NCI-H1694 (cell line): ENCODE results near the gene RAD51AP1.

ENCODE experiments used
- DNase-seq: peaks from one replicate; lab custom pipeline; 2025; lab: John Stamatoyannopoulos, UW

The RAD51AP1 gene

DNA sequence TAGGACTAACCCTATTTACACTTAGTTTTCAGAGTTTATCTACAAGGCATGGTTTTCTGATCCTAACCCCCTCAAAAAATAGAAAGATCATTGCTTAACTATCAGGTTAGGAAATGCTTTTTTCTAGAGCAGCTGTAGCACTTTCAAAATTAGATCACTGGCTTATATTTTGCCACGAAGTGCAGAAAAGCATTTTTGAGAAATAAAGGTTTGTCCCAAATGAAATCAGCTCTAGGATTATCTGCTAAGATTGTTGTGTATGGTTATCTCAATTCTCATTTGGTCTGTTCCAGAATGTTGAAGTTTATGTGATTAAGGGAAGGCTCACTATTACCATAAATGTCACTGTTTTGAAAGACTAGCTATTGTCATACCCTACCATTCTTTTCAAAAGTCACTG, 13.5 kb downstream of the RAD51AP1 start:
- DNase-seq = no peak

- DNase-seq = no peak
These were observed 15.3 kb downstream of the RAD51AP1 start for GRCh38 chr12:4553943-4554342.

- DNase-seq = no peak
These were observed 17.1 kb downstream of the RAD51AP1 start for GRCh38 chr12:4555804-4556203.

- no peak for DNase-seq
These were observed 18.2 kb downstream of the RAD51AP1 start for GRCh38 chr12:4556735-4557530.

DNA sequence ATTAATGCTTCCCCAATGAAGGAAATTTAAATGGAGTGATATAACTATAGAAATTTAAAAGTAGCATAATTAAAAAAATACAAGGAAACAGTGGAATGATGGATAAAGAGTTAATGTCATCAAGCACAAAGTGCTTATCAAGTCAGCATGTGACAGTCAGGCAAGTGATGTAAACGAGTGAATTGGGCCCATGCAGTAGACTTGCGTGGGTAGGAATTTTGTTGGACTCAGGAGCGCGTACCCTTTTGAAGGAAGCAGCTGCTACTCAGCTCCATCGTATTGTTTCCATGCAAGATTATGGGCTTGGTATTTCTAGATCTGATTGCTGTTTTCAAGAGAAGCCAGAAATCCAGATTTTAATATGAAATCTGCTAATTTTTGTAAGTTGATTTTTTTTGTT, 18.9 kb downstream of the RAD51AP1 start:
- DNase-seq = no peak

- no peak for DNase-seq
These were observed 19.5 kb downstream of the RAD51AP1 start for GRCh38 chr12:4558171-4558570.

GRCh38 chr12:4562034-4562657, 23.5 kb downstream of the RAD51AP1 start, which contains the start of gene DYRK4:
Gene DYRK4, plus strand, starts transcription at chr12:4562208. Its CDS starts 38 bp downstream, at chr12:4562246.
- no peak for DNase-seq

DNA sequence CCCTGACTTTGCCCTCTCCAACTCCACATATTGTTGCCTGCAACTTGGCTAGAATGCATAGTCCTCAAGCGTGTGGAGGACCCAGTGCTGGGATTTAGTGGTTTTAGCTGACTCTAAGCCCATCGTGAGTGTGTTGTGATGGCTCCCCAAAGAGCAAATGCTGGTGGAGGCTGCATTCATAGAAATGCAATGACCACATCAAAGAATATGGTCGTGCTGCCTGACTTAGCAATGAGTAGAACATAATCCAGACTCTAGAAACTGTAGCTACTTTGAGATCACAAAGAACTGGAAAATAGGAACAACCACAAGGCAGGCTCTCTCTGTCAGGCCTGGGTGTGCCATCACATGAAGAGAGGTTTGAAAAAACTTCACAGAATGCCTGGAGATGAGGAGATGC, 24.6 kb downstream of the RAD51AP1 start:
- no peak for DNase-seq

- no peak for DNase-seq
These were observed 26.1 kb downstream of the RAD51AP1 start for GRCh38 chr12:4564818-4565217.

DNA sequence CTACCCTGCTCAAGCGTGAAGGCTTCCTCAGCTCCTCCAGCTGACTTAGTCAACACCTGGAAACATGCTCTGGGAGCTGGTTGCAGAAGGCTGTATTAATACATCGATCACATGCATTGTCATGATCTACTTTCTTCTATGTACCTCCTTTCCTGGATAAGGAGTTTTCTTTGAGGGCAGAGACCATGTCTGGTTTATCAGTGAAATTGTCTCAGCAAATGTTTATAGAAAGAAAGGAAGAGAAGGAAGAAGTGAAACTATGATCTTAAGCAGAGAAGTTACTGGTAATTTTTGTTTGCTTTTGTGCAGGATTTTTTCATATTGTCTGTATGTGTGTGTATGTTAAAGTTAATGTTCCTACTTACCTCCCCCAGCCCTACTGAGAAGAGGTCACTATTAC, 27.8 kb downstream of the RAD51AP1 start:
- no peak for DNase-seq

DNA sequence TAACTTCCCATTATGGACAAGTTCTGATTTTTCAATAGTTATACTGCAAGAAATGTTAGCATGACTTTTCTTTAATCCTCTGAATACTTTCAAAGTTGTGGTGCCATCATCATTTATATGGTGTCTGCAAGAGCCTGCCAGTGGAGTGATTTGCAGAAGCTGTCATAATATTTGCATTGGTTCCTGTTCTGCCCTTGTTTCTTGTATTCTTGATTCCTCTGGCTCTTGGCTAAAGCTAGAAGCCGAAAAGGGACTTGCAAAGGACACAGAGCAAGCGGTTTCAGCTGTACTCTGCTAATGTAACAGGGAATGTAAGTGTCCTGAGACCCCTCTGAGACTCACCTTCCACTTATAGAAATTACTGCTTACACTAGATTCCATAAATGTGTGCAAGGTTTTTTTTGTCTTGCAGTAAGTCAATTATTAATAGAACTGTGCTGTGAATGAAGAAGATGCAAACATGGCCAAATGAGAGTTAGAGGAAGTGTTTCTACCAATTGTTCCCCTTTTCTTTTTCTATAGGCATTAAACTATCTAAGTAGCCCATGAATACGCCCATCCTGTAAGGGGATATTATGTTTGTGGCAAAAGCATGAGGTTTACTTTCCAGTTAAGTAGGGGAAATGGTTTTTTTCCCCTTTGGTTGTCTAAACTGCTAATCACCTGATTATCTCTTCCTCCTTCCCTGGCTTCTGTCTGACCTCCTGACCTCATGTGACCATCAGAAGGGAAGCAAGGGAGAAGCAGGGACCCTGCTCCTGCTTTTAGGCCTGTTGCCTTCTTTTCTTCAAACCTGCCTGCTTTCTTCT, 28.6 kb downstream of the RAD51AP1 start:
- no peak for DNase-seq

DNA sequence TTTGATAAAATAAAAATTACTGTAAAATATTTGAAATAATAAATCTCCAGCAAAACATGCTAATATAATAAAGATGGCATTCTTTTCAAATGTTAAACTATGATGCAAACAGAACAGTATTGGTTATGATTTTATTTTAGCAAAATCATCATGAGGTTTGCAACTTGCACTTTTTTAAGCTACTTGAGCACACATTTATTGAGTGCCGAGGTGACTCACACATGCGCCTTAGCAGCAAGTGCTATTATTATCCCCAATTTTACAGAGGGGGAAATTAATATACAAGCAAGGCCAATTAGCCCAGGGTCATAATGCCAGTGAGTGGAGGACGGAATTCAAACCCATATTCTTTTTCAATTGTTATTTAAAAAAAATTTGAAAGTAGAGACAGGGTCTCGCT, 30.6 kb downstream of the RAD51AP1 start:
- no peak for DNase-seq

DNA sequence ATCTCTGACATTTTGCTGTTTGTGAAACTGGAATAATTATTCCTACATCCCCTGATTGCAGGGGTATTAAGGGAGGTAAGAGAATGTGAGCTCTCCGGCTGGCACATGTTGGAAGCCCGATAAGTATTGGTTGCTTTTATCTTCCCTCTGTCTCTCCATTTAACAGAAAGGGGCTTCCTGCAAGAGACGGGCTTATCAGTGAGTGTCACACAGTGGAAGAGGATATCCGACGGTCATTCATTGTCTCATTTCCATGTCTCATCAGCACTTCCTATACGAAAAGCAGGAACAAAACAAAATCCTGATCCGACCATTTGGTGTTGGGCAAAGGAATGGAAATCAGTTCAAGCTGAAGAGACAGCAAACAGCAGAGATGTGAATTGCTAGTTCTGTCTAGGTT, 34.0 kb downstream of the RAD51AP1 start:
- no peak for DNase-seq

- DNase-seq = no peak
These were observed 40.8 kb downstream of the RAD51AP1 start for GRCh38 chr12:4579305-4580102.

DNA sequence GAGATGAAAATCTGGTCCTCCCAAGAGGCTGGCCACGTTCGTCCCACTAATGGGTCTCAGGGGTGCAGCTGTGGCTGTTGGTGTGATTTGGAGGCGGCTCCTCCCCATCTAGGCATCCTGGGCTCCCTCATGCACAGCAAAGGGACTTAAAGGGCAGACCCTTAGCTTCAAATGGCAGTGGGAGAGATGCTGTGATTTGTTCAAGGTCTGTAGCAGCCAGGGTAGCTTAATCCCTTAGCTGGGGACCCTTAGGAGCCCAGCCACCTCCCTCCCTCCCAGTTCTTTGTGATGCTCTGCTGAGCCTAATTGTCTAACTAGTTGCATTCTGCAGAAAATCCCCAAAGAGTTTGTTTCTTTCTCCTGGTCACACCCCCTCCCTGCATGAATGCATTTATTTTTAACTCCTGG, 41.6 kb downstream of the RAD51AP1 start:
- DNase-seq = no peak

DNA sequence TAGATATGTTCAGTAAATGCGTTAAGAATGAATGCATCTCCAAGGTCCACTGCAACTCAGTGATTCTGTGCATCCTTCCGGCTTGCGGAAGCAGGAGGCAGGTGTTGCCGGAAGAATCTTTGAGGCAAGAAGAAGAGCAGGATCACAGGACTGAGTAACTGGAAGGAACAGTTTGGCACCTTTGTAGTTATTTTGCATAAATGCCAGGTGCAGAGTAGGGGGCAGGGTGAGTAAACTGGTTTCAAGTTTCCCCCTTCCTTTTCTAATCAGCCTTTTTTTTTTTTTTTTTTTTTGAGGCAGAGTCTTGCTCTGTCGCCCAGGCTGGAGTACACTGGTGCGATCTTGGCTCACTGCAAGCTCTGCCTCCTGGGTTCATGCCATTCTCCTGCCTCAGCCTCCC, 45.6 kb downstream of the RAD51AP1 start:
- DNase-seq = no peak

- no peak for DNase-seq
These were observed 46.2 kb downstream of the RAD51AP1 start for GRCh38 chr12:4584896-4585295.

DNA sequence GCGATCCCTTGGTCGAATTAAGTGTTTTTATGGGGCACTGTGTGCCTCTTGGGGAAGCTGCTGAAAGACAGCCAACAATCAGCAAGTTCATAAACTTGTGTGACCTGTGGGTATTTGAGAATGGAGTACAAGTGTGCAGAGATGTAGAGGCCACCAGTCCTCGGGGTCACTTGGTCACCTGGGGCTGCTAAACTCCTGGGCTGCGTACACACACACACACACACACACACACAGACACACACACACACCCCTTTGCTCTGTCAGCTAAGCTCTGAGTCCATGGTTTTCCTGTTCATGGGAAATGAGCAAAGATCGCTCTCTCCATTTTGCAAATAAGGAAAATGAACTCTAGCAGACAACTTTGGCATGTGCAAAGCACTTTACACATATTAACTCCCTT, 47.8 kb downstream of the RAD51AP1 start:
- no peak for DNase-seq

GRCh38 chr12:4587108-4587507, 48.4 kb downstream of the RAD51AP1 start:
- no peak for DNase-seq

- no peak for DNase-seq
These were observed 50.2 kb downstream of the RAD51AP1 start for GRCh38 chr12:4588916-4589315.

- no peak for DNase-seq
These were observed 51.3 kb downstream of the RAD51AP1 start for GRCh38 chr12:4589941-4590340.

DNA sequence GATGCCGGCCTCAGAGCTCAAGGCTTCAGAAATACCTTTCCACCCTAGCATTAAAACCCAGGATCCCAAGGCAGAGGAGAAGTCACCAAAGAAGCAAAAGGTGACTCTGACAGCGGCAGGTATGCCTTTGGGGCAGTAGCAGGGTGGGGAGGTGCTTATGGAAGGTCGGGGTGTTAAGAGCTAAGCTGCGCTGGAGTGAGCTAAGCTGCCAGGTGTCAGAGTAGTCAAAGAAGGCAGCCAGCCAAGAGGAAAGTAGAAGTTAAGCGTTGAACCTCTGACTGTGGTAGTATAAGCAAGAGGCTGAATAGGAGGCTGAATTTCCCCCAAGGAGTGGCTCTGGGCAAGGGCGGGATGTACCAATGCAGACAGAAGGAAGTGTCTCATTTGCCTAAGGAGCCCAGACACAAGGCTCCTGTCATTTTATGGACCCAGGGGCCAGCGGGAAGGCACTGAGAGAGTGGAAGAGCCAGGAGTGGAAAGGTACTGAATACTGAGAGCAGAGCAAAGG, 52.5 kb downstream of the RAD51AP1 start:
- DNase-seq = no peak
